Neural cell (in vitro differentiated cells): Measurements from ENCODE around the gene FFAR4. TPM values are rescaled to one million over a fixed set of nuclear protein-coding genes. Genes with fewer than 3 reads are reported as not detected.

Experiments
- H2AFZ ChIP-seq: fragments of 200-600, 300-800 bp; sonication (generic), shearing (Covaris generic); 2 replicates; pipeline ENCODE4 v1.6.0; 2014; ENCODE audit warnings: low read depth, mild to moderate bottlenecking, antibody characterized with exemption, low read length, moderate library complexity
- H3F3A ChIP-seq: fragments of 200-600 bp; shearing (Covaris generic); 2 replicates; pipeline ENCODE4 v1.6.1; 2016; ENCODE audit warnings: mild to moderate bottlenecking, moderate library complexity, mixed read lengths, antibody characterized with exemption, low read length; ENCODE audit not compliant: insufficient read depth, poor library complexity, severe bottlenecking
- H3K27ac ChIP-seq: fragments of 200-600, 300-800 bp; sonication (generic), shearing (Covaris generic); 2 replicates; pipeline ENCODE4 v1.5.1; 2014; ENCODE audit warnings: mild to moderate bottlenecking, low read length, moderate library complexity
- H3K27me3 ChIP-seq: fragments of 300-800, 200-600 bp; sonication (generic), shearing (Covaris generic); 2 replicates; pipeline ENCODE4 v1.6.0; 2014; ENCODE audit warnings: mild to moderate bottlenecking, low read depth, low read length, moderate library complexity; ENCODE audit not compliant: insufficient read depth
- H3K36me3 ChIP-seq: fragments of 300-800, 200-600 bp; sonication (generic), shearing (Covaris generic); 2 replicates; pipeline ENCODE4 v1.5.1; 2014; ENCODE audit warnings: mild to moderate bottlenecking, antibody characterized with exemption, low read length, moderate library complexity; ENCODE audit not compliant: insufficient read depth
- H3K4me2 ChIP-seq: fragments of 300-800, 200-600 bp; sonication (generic), shearing (Covaris generic); 2 replicates; pipeline ENCODE4 v1.6.0; 2014; ENCODE audit warnings: mild to moderate bottlenecking, low read length
- H3K4me3 ChIP-seq: fragments of 300-800, 200-600 bp; sonication (generic), shearing (Covaris generic); 2 replicates; pipeline ENCODE4 v1.5.1; 2014; ENCODE audit warnings: mild to moderate bottlenecking, low read length, moderate library complexity
- H3K79me2 ChIP-seq: fragments of 200-600 bp; shearing (Covaris generic); replicated peaks from 2 replicates; pipeline ENCODE4 v1.6.0; 2014; ENCODE audit warnings: mild to moderate bottlenecking, low read length, moderate library complexity; ENCODE audit not compliant: insufficient read depth
- H3K9ac ChIP-seq: fragments of 300-800, 200-600 bp; sonication (generic), shearing (Covaris generic); 2 replicates; pipeline ENCODE4 v1.6.1; 2016; ENCODE audit warnings: mild to moderate bottlenecking, low read length, mixed read lengths
- H3K9me2 ChIP-seq: fragments of 200-600 bp; shearing (Covaris generic); 2 replicates; pipeline ENCODE4 v1.6.1; 2016; ENCODE audit warnings: mild to moderate bottlenecking, low read length, mixed read lengths; ENCODE audit not compliant: insufficient read depth
- H3K9me3 ChIP-seq: fragments of 200-600, 300-800 bp; sonication (generic), shearing (Covaris generic); 2 replicates; pipeline ENCODE4 v1.6.1; 2016; ENCODE audit warnings: mild to moderate bottlenecking, mixed run types, low read length, moderate library complexity, mixed read lengths
- H4K20me1 ChIP-seq: fragments of 200-600 bp; shearing (Covaris generic); 2 replicates; pipeline ENCODE4 v1.6.1; 2016; ENCODE audit warnings: mild to moderate bottlenecking, mixed run types; ENCODE audit not compliant: insufficient read depth
- EP300 ChIP-seq: fragments of 450-650 bp; conservative IDR thresholded peaks from 2 replicates; pipeline ENCODE4 v1.6.1; 2014; ENCODE audit warnings: antibody characterized with exemption, mild to moderate bottlenecking, moderate library complexity; ENCODE audit not compliant: poor library complexity, severe bottlenecking
- EZH2 ChIP-seq: fragments of 200-600, 300-800 bp; shearing (Covaris generic), sonication (generic); IDR thresholded peaks from 2 replicates; pipeline ENCODE4 v1.6.1; 2014; ENCODE audit warnings: antibody characterized with exemption, low read length, borderline replicate concordance, mild to moderate bottlenecking; ENCODE audit not compliant: insufficient read depth, poor library complexity, severe bottlenecking
- MXI1 ChIP-seq: fragments of 450-650 bp; conservative IDR thresholded peaks from 2 replicates; pipeline ENCODE4 v1.6.1; 2014; ENCODE audit warnings: antibody characterized with exemption, mild to moderate bottlenecking; ENCODE audit not compliant: poor library complexity, severe bottlenecking
- POLR2AphosphoS5 ChIP-seq: IDR thresholded peaks from 2 replicates; pipeline ENCODE4 v1.6.1; 2012
- RAD21 ChIP-seq: fragments of 450-650 bp; conservative IDR thresholded peaks from 2 replicates; pipeline ENCODE4 v1.6.1; 2014; ENCODE audit warnings: antibody characterized with exemption, mild to moderate bottlenecking, moderate library complexity
- SMC3 ChIP-seq: fragments of 450-650 bp; conservative IDR thresholded peaks from 2 replicates; pipeline ENCODE4 v1.6.1; 2014; ENCODE audit warnings: antibody characterized with exemption, mild to moderate bottlenecking, moderate library complexity; ENCODE audit not compliant: poor library complexity
- TAF1 ChIP-seq: IDR thresholded peaks from 2 replicates; pipeline ENCODE4 v1.6.1; 2012; ENCODE audit warnings: low read depth
- polyA plus RNA-seq: library from polyadenylated mRNA; depleted of rRNA; stranded (reverse); fragments of >200 nt; gene quantifications from 2 replicates; pipeline ENCODE4 v1.2.3, GENCODE V29; 2014
- TF ChIP-seq, protein P1 (sequence below): IDR thresholded peaks from 2 replicates; pipeline ENCODE4 v1.6.1; 2012; ENCODE audit warnings: borderline replicate concordance
- TF ChIP-seq, protein P2 (sequence below): fragments of 450-650 bp; IDR thresholded peaks from 2 replicates; pipeline ENCODE4 v1.5.1; 2014; ENCODE audit warnings: antibody characterized with exemption, mild to moderate bottlenecking, moderate library complexity; ENCODE audit not compliant: poor library complexity, severe bottlenecking

FFAR4 gene
- polyA plus RNA-seq, 1 donor from 2014 or later = not detected

DNA sequence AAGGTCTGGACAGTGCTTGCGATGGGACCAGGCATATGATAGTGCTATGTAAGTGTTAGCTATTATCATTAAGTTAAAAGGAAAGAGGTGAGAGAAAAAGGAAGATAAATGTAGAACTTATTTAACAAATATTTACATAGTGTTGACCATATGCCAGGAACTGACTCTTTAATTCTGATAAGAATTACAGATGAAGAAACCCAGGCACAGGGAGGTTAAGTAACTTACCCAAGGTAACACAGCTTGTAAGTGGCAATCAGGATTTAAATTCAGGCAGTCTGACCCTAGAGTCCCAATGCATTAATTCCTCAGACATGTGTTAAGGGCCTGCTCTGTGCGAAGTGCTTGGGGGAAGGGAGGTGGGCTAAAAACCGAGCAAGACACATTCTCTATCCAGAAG, 11.1 kb downstream of the FFAR4 start:
- no peak overlapping the region for H3K4me2 ChIP-seq
- no peaks in the 10 kb centered on the region for H3F3A ChIP-seq
- TF ChIP-seq, protein P1, sequence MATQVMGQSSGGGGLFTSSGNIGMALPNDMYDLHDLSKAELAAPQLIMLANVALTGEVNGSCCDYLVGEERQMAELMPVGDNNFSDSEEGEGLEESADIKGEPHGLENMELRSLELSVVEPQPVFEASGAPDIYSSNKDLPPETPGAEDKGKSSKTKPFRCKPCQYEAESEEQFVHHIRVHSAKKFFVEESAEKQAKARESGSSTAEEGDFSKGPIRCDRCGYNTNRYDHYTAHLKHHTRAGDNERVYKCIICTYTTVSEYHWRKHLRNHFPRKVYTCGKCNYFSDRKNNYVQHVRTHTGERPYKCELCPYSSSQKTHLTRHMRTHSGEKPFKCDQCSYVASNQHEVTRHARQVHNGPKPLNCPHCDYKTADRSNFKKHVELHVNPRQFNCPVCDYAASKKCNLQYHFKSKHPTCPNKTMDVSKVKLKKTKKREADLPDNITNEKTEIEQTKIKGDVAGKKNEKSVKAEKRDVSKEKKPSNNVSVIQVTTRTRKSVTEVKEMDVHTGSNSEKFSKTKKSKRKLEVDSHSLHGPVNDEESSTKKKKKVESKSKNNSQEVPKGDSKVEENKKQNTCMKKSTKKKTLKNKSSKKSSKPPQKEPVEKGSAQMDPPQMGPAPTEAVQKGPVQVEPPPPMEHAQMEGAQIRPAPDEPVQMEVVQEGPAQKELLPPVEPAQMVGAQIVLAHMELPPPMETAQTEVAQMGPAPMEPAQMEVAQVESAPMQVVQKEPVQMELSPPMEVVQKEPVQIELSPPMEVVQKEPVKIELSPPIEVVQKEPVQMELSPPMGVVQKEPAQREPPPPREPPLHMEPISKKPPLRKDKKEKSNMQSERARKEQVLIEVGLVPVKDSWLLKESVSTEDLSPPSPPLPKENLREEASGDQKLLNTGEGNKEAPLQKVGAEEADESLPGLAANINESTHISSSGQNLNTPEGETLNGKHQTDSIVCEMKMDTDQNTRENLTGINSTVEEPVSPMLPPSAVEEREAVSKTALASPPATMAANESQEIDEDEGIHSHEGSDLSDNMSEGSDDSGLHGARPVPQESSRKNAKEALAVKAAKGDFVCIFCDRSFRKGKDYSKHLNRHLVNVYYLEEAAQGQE = no peak
- TF ChIP-seq RAD21 (no peak), POLR2AphosphoS5 (no peak), MXI1 (no peak), EP300 (no peak), EZH2 (no peak), TAF1 (no peak), SMC3 (no peak)
- TF ChIP-seq, protein P2, sequence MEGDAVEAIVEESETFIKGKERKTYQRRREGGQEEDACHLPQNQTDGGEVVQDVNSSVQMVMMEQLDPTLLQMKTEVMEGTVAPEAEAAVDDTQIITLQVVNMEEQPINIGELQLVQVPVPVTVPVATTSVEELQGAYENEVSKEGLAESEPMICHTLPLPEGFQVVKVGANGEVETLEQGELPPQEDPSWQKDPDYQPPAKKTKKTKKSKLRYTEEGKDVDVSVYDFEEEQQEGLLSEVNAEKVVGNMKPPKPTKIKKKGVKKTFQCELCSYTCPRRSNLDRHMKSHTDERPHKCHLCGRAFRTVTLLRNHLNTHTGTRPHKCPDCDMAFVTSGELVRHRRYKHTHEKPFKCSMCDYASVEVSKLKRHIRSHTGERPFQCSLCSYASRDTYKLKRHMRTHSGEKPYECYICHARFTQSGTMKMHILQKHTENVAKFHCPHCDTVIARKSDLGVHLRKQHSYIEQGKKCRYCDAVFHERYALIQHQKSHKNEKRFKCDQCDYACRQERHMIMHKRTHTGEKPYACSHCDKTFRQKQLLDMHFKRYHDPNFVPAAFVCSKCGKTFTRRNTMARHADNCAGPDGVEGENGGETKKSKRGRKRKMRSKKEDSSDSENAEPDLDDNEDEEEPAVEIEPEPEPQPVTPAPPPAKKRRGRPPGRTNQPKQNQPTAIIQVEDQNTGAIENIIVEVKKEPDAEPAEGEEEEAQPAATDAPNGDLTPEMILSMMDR = no peak
- H2AFZ ChIP-seq = no peak overlapping the region
- H3K4me3 ChIP-seq = no peak overlapping the region
- no peaks in the 10 kb centered on the region for H3K9me2 ChIP-seq
- no peak overlapping the region for H3K27ac ChIP-seq
- H3K36me3 ChIP-seq = no peaks in the 10 kb centered on the region
- no peaks in the 10 kb centered on the region for H4K20me1 ChIP-seq
- no peaks in the 10 kb centered on the region for H3K27me3 ChIP-seq
- H3K9ac ChIP-seq = no peak overlapping the region
- no peaks in the 10 kb centered on the region for H3K9me3 ChIP-seq
- H3K79me2 ChIP-seq = no peaks in the 10 kb centered on the region

DNA sequence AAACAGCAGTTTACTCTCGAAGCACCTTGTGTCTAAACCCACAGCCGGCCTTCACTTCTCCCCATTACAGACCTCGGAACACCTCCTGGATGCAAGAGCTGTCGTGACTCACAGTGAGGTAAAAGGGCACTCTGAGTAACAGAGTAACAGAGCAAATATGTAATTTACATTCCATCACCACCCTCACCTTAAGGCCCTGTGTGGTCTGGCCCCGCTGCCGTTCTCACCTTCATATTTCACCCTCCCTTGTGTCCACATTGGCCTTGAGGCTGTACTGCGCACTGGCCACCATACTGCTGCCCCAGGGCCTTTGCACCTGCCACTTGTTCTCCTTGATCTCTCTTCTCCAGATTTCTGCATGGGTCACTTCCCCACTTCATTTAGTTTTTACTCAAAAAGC, 12.6 kb downstream of the FFAR4 start:
- no peak overlapping the region for H2AFZ ChIP-seq
- no peaks in the 10 kb centered on the region for H3F3A ChIP-seq
- no peak overlapping the region for H3K4me3 ChIP-seq
- H3K79me2 ChIP-seq = no peaks in the 10 kb centered on the region
- H3K4me2 ChIP-seq = no peak overlapping the region
- TF ChIP-seq POLR2AphosphoS5 = no peak
- TF ChIP-seq, protein P2 = no peak
- TF ChIP-seq SMC3 = no peak
- no peak overlapping the region for H3K9ac ChIP-seq
- H3K9me2 ChIP-seq = no peaks in the 10 kb centered on the region
- H3K27me3 ChIP-seq = no peaks in the 10 kb centered on the region
- no peak overlapping the region for H3K27ac ChIP-seq
- no peaks in the 10 kb centered on the region for H3K36me3 ChIP-seq
- H4K20me1 ChIP-seq = no peaks in the 10 kb centered on the region
- no peaks in the 10 kb centered on the region for H3K9me3 ChIP-seq
